SH-SY5Y (cell line): Measurements from ENCODE around the gene LAMC3.

ENCODE experiments used
- GATA2 ChIP-seq: IDR thresholded peaks from 2 replicates; pipeline ENCODE4 v1.6.1; 2011; ENCODE audit warnings: mild to moderate bottlenecking, low read depth, low read length
- GATA3 ChIP-seq: IDR thresholded peaks from 2 replicates; pipeline ENCODE4 v1.6.1; 2011; ENCODE audit warnings: low read depth, mild to moderate bottlenecking, low read length, moderate library complexity

DNA sequence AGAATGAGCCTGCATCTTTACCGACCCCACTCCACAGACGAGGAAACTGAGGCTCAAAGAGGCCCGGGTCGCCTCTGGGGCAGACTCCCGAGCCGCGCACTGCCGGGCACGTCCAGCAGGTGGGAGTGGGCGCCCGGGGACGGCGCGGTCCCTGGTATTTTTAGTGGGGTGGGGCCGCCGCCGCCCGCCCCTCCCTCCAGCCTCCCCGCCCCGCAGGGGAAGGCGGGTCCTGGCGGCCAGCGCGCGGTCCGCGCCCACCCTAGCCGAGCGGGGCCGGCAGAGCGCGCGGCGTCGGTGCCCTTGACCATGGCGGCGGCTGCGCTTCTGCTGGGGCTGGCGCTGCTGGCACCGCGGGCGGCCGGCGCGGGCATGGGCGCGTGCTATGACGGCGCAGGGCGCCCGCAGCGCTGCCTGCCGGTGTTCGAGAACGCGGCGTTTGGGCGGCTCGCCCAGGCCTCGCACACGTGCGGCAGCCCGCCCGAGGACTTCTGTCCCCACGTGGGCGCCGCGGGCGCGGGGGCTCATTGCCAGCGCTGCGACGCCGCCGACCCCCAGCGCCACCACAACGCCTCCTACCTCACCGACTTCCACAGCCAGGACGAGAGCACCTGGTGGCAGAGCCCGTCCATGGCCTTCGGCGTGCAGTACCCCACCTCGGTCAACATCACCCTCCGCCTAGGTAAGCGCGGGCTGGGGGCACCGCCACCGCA lies at the start of gene LAMC3:
- TF ChIP-seq GATA3 (no peak), GATA2 (no peak)
